GM12878 (cell line): Measurements from ENCODE around the gene DCAF5. TPM values are rescaled to one million over a fixed set of nuclear protein-coding genes. Genes with fewer than 3 reads are reported as not detected.

Source experiments
- ATF2 ChIP-seq: IDR thresholded peaks from 2 replicates; pipeline ENCODE4 v1.6.1; 2012; ENCODE audit warnings: low read length, inconsistent platforms
- CBX5 ChIP-seq: sonication (generic); IDR thresholded peaks from 2 replicates; pipeline ENCODE4 v1.6.1; 2016; ENCODE audit warnings: low read depth, moderate library complexity, mild to moderate bottlenecking, inconsistent platforms
- CREM ChIP-seq: IDR thresholded peaks from 2 replicates; pipeline ENCODE4 v1.6.1; 2014; ENCODE audit warnings: antibody characterized with exemption, low read depth
- ELK1 ChIP-seq: IDR thresholded peaks from 2 replicates; pipeline ENCODE4 v1.6.1; 2012; ENCODE audit warnings: low read depth, low read length, improper control_type of control experiment
- MYB ChIP-seq: fragments of 150-350 bp; IDR thresholded peaks from 2 replicates; pipeline ENCODE4 v1.6.1; 2014; ENCODE audit warnings: mild to moderate bottlenecking, low read depth, low read length, borderline replicate concordance
- NFXL1 ChIP-seq: fragments of 450-650 bp; IDR thresholded peaks from 2 replicates; pipeline ENCODE4 v1.6.1; 2017; ENCODE audit warnings: antibody characterized with exemption, mild to moderate bottlenecking, borderline replicate concordance
- NR2F1 ChIP-seq: fragments of 450-650 bp; conservative IDR thresholded peaks from 2 replicates; pipeline ENCODE4 v1.6.1; 2017; ENCODE audit warnings: mild to moderate bottlenecking
- RBBP5 ChIP-seq: fragments of 200-600 bp; sonication (generic); conservative IDR thresholded peaks from 2 replicates; pipeline ENCODE4 v1.6.1; 2016
- RCOR1 ChIP-seq: conservative IDR thresholded peaks from 2 replicates; pipeline ENCODE4 v1.6.1; 2012; ENCODE audit warnings: low read depth, low read length, improper control_type of control experiment
- RELB ChIP-seq: fragments of 450-650 bp; IDR thresholded peaks from 2 replicates; pipeline ENCODE4 v1.6.1; 2017; ENCODE audit warnings: low read depth, mild to moderate bottlenecking, moderate library complexity
- TAF1 ChIP-seq: IDR thresholded peaks from 2 replicates; pipeline ENCODE4 v1.6.1; 2011; ENCODE audit warnings: mild to moderate bottlenecking, low read depth, low read length, borderline replicate concordance
- YBX1 ChIP-seq: fragments of 450-650 bp; IDR thresholded peaks from 2 replicates; pipeline ENCODE4 v1.6.1; 2016; ENCODE audit warnings: antibody characterized with exemption
- ZBTB40 ChIP-seq: fragments of 450-650 bp; IDR thresholded peaks from 2 replicates; pipeline ENCODE4 v1.6.1; 2016; ENCODE audit warnings: mild to moderate bottlenecking, moderate library complexity, borderline replicate concordance
- polyA plus RNA-seq, 11 experiments: library from polyadenylated mRNA; depleted of rRNA in 4 of 11; unstranded in 6 of 11; stranded (reverse) in 5 of 11; fragments of >200 nt; fragmentation: Nextera tagmentation in 4 of 11; fragmentation: Illumina TruSeq in 1 of 11; extraction: Ambion mirVana in 4 of 11; extraction: Trizol in 1 of 11; gene quantifications; 1 replicate in 1 of 11; 2 replicates in 10 of 11; pipeline versions ENCODE4 v1.2.1 to v1.2.3, GENCODE V29; 2011 to 2016; ENCODE audit warnings: inconsistent platforms in 2 of 11, missing spikeins in 2 of 11, low read depth in 1 of 11
- total RNA-seq, 4 experiments: library from RNA; depleted of rRNA in 3 of 4; stranded (reverse); fragments of >200 nt in 3 of 4; fragmentation: Illumina TruSeq in 1 of 4; extraction: Trizol in 1 of 4; gene quantifications; 2 replicates each; pipeline versions ENCODE4 v1.2.1 to v1.2.3, GENCODE V29; 2013 to 2021

DCAF5 gene
- total and polyA plus RNA-seq, 10 of the 15 experiments (the other 5 are each of a cell fraction or from before 2014, with no cell fraction given): 6.8 to 38.1 (median 19.1) TPM

GRCh38 chr14:69014829-69015259, 138.1 kb downstream of the DCAF5 start (continued):
- no peak for TF ChIP-seq ATF2
- TF ChIP-seq YBX1: no peak
- no peak for TF ChIP-seq NR2F1
- TF ChIP-seq NFXL1: no peak
- no peak for TF ChIP-seq CBX5
- TF ChIP-seq ELK1: no peak
- TF ChIP-seq ZBTB40: no peak
- no peak for TF ChIP-seq MYB
- TF ChIP-seq RBBP5: no peak
- no peak for TF ChIP-seq RELB
- no peak for TF ChIP-seq TAF1
- TF ChIP-seq RCOR1: no peak
- no peak for TF ChIP-seq CREM
